Hematopoietic multipotent progenitor cell (in vitro differentiated cells): ENCODE measurements around the gene ADAMTS17. TPM values are rescaled to one million over a fixed set of nuclear protein-coding genes. Genes with fewer than 3 reads are reported as not detected.

Experiments used
- DNase-seq, 3 donors: peaks; one replicate each; pipeline ENCODE4 v3.0.0-alpha.2; 2011 to 2015; ENCODE audit warnings: low read depth in 2 of 3, low spot score in 2 of 3
- total RNA-seq: library from RNA; depleted of rRNA; stranded (reverse); fragments of >200 nt; gene quantifications from one replicate; pipeline ENCODE4 v1.2.3, GENCODE V29; 2012

Gene ADAMTS17
- total RNA-seq, 1 donor: under 0.01 TPM

DNA sequence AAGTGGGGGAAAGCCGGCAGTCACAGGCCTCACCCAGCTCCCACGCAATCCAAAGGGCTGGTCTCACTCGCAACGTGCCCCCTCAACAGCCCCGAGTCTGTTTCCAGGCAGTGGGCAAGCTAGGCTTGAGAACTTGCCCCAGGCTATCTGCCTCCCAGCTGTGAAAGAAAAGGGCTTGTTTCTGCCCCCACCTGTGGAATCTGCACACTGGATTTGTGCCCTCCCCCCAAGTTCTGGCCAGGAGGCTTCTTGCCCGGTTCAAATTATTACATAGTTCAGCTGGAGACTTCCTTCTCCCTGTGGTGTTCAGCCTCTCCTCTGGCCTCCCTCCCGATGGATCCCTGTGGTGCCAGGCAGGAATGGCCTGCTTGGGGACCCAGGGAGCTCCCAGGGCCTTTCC, 324.6 kb downstream of the ADAMTS17 start:
- DNase-seq: no peak

DNA sequence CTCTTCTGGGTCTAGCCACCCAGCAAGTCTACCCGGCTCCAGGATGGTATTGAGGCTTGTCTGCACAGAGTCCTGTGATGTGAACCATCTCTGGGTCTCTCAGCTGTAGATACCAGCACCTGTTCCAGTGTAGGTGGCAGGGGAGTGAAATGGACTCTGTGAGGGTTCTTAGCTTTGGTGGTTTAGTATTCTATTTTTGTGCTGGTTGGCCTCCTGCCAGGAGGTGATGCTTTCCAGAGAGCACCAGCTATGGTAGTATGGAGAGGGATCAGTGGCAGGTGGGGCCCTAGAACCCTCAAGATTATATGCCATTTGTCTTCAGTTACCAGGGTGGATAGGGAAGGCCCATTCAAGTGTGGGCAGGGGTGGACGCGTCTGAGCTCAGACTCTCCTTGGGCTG, 325.1 kb downstream of the ADAMTS17 start:
- DNase-seq: no peak

DNA sequence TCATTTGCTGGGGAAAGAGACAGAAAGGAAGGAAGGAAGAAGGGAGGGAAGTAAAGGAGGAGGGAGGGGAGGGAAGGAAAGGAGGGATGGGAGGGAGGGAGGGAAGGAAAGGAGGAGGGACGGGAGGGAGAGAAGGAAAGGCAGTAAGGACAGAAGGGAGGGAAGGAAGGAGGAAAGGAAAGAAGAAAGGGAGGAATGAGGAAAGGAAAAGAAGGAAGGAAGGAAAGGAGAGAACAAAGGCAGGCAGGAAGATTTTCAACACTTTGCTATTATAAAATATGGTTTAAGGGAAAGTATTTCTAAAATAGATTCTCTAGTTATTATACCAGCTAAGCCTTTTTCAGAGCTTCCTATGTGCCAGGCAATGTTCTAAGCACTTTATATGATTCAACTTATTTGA, 330.5 kb downstream of the ADAMTS17 start:
- no peak for DNase-seq

DNA sequence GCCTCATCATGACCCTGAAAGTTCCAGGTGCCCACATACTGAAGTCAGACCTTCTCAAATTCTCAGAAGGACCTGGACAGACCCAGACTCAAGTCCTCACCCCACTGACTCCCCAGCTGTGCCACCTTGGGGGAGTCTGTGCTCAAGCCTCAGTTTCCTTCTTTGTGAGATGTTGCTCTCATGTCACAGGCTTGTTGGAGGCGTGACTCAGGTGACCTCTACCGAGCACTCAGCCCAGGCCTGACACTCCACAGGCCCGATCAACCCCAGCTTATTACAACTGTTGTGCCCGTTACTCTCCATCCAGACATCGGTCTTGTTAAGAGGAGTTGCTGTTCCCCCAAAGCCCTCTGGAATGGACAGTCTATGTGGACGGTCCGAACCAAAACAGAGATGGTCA, 332.4 kb downstream of the ADAMTS17 start:
- DNase-seq: no peak

DNA sequence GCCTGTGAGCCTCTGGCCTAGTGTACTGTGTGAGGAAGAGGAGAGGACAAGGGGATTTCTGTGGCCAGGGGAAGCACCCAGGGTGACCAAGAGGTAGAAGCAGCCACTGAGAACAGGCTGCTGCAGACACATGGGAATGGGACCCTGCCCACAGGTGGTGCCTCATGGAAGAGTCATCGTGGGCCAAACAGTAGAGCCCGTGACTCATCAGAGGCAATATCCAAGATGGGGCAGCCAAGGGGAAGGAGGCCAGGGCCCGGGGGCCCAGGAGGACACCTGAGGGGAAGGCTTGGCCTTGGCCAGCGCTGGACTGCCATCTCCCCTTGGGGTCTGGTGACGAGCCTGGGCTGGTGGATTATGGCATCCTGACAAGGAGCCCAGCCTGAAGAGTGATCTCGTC, 333.5 kb downstream of the ADAMTS17 start:
- DNase-seq: no peak

DNA sequence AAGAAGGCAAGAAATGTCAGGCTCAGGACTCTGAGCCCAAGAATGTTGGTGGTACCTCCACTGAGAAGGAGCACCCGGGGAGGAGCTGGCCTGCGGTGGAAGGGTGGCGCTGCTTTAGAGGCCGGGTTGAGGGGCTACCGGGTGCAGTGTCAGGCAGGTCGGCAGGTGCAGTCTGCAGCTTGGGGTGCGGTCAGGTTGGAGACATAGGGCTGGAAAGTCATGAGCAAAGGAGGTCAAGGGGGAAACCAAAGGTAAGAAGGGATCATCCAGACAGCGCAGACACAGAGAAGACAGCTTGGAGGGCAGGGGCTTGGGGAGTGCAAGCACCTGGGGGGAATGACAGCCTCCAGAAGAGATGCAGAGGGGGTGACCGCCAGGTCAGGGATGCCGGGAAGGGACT, 334.2 kb downstream of the ADAMTS17 start:
- no peak for DNase-seq

DNA sequence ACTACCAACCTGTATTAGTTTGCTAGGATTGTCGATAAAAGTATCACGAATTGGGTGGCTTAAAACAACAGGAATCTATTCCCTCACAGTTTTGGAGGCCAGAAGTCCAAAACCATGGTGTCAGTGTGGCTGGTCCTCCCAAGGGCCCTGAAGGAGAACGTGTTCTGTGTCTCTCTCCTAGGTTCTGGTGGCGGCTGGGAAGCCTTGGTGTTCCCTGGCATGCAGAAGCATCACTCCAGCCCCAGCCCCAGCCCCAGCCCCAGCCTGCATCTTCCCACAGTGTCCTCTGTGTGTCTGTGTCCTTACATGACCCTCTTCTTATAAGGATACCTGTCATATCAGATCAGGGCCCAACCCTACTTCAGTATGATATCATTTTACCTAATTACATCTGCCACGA, 336.1 kb downstream of the ADAMTS17 start:
- DNase-seq: no peak

DNA sequence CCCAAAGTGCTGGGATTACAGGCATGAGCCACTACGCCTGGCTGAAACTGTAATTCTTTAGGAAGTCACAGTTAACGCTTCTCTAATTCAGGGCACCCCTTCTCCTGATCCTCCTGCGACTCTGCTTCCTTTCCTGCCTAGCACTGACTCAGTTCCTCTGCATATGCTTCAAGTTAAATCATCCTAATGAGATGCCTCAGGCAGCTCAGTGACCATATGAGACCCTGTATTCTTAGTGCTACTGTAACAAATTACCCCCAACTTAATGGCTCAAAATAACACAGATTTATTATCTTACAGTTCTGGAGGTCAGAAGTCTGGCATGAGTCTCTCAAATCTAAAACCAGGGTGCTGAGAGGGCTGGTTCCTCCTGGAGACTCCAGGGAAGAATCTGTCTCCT, 336.8 kb downstream of the ADAMTS17 start:
- DNase-seq: no peak

DNA sequence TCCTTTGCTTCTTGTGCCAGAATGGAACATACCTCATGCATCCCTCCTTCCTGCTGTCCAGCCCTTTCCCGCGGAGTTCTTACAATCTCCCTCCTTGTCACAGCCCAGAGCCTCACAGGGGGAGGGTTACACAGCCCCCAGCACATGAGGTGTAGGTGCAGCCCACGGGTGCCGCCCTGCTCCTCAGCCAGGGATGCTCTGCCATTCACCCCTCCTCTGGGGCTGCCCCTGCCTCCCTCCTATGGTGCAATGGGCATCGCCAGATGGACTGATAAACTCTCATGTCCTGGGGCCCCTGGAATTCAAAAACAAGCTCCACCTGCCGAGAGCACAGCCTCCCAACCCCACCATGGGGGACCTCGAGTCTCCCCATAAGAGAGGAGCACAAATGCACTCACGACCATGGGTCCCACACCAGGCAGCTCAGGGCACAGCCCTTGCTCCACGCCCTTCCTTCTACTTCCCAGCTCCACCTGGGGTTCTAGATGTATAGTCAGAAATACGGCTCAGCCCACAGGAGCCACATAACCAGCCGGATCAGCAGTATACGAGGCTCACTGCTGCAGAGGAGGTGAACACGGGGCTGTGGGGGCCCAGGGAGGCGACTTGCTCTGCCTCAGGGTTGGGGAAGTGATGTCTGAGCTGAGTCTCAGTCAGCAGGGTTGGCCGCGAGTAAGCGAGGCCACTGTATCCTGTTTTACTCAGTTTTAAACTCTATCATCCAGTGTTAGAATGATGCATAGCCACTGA, 338.8 kb downstream of the ADAMTS17 start:
- DNase-seq: no peak

DNA sequence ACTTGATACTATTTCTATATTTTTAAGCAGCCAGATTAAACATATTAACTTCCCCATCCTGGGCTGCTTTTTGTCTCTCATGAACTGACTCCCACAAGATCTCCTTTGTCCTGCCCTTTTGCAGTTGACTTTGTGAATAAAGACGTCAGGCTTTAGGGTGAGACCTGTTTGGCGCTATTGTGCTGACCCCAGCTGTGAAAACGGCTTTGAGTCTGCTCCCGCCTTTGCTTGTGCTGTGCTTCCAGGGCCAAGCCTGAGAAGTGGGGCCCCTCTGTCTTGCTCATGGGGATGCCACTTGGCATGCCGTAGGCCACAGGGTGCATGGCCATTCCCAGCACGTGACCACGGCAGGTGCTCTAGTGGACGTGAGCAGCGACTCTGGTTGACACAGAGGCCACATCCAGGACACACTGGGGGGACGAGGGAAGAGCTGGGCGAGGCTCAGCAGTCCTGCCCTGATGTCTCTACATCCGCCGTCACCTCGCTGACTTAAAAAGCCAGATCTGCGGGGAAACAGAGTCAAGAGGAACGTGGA, 339.6 kb downstream of the ADAMTS17 start:
- DNase-seq: no peak

DNA sequence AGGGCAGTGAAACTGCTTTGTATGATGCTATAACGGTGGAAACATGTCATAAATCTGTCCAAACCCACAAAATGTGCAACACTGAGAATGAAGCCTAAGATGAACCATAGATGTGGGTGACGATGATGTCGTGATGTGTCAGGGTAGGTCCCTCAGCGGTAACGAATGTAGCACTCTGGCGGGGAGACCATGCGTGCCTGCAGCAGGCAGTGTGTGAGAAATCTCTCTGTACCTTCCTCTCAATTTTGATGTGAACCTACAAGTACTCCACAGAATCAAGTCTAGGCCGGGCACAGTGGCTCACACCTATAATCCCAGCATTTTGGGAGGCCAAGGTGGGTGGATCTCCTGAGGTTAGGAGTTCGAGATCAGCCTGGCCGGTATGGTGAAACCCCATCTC, 340.4 kb downstream of the ADAMTS17 start:
- no peak for DNase-seq

DNA sequence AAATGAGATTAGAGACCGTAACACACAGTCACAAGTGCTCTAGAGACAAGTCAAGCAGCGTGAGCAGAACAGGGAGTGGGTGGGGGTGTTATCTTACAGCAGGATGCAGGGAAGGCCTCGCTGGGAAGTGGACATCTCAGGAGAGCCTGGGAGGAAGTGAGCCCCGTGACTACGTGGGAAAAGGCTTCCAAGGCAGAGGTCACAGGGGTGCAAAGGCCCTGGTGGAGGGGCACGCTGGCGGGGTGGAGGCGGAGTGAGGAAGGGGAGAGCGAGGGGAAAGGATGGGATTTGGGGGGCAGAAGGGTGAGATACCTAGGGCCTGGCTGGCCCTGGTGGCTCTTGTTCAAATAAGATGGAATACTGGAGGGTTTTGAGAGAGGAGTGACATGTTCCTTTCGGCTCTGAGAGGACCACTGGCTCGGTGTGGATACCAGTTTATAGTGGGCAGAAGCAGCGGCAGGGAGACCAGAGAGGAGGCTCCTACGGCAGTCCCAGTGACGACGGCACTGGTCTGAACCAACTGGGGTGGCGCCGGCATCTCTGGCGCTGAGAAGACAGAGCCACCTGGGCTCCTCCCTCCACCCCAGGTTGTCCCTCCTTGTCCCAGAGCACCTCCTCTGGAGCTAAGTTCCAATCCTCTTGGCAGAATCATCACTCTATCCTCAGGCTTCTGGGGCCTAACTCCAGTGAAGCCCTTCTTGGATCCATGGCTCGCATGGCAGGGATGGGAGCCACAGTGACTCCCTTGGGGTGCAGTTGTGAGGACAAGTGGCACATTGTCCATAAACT, 342.3 kb downstream of the ADAMTS17 start:
- no peak for DNase-seq

DNA sequence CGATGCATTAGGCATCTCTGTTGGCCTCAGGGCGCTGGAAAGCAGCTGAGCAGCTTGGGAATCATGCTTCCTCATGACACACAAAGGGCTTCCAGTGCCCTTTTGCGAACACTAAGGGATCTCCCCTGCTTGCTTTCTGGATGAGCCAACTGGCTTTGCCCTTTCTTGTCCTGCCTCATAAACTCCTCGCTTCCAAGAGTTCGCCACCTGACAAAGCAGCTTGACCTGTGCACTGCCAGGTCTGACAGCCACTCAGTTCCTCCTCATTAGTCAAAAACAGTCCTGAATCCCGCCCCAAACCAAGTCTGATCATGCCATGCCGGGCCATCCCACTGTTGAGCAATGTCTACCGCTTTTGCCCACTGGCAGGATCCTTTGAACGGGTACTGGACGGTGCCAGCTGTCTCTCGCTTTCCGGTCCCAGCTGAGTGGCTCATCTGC, 343.1 kb downstream of the ADAMTS17 start:
- no peak for DNase-seq

DNA sequence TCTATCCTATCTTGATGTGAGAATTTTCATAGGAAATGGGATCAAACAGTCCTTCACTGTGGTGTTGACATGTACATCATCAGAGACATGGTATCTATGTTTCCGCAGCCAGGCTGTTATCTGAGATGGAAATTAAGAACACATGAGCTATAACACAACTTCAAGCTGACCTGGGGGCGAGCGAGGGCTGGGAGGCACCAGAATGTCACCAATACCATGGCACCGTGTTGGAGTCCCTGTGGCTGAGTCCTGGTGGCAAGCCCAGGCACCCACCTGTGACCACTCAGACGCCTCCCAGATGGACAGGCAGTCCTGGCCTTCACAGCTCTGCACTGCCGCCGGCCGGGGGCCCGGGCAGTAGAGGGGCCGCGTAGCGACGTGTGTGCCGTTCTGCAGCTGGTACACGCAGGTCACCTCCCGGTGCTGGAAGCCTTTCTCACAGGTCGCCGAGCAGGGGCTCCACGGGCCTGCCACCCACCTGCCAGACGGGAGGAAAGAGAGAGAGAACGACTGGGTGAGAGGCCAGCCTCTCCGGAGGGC, 344.6 kb downstream of the ADAMTS17 start:
- no peak for DNase-seq

DNA sequence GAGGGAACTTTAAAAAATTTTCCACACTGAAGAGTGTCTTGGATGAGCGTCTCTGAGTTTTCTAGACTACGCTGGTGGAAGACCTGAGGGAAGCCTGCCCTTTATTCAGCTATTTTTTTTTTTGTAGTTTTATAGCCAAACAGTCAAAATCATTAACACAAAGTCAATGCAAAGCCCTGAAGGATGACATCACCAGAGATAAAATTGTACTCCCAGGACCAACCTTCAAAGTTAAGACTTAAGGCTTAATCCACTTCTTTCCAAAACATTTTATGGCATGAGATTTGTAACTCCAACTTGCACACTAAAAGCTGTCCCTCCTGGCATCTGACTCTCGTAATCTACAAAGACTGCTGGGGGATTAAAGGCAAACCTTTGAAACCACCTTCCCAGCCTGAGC, 345.1 kb downstream of the ADAMTS17 start:
- DNase-seq: no peak

DNA sequence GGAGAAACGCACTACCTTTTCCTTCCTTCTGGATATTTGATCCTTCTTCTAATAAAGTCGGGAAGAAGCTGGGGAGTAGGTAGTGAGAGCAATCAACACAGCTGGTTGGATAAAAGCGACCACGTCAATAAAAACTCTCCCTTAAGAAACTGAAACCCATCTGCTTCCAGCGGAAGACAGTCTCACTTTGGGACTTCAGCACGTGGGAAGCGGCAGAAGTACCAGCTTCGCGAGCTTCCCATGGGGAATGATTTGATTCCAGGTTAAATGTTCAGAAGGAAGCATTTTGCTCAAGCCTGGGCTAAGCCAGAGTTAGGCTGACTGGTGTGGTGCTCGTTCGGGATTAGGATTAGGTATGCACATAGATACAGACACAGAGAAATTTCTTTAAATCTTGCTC, 346.2 kb downstream of the ADAMTS17 start:
- no peak for DNase-seq

DNA sequence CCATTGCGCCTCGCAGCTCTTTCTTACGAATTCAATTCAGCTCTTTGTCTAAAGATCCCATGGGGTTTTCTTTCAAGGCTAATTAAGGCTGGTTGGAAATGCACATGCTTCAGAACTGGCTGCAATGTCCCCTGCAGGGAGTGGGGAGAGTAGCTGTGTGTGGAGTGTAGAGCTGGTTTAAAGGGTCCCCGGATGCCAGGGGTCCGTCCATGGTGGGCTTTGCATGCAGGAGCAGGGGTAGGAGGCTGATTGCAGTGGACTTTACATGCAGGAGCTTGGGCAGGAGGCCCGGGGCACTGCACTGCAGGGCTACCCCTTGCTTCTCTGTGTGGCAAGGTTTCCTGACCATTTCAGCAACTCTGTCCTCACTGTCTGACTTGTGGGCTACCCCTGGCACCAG, 346.9 kb downstream of the ADAMTS17 start:
- no peak for DNase-seq

DNA sequence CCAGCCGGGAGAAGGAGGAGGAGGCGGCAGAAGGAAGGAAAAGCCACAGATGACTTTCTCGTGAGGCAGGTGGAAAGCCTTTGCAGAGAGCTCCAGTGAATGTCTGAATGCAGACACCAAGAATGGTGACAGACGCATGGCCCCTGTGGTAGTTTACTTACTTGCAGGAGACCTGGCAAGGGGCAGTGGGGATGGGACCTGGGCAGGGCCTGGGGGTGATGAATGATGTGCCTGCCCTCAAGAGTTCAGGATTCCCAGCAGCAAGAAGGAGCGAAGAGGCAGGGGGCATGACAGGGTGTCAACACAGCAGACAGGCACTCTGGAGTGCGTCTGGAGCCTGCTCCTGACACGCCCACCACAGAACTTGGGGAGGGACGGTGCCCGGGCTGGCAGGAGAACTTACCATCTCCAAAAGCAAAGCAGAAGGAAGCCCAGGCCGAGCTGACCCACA, 348.1 kb downstream of the ADAMTS17 start:
- DNase-seq: no peak

DNA sequence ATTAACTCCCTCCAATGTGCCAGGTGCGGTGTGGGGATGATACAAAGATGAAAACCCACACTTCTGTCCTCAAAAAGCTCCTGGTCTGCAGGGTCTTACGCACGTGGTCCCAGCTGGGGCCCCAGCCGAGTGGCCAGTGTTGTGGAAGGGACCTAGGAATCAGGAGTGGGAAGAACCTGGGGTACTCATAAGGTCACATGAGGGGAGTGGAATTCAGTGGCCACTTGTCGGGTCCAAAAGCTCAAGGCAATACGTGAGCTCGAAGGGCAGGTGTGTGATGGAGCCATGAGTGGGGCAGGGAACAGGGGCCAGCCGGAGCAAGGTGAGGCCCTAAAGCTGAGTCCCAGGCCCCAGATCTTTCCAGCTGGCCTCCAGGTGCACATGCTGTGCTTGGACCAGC, 348.5 kb downstream of the ADAMTS17 start:
- no peak for DNase-seq

DNA sequence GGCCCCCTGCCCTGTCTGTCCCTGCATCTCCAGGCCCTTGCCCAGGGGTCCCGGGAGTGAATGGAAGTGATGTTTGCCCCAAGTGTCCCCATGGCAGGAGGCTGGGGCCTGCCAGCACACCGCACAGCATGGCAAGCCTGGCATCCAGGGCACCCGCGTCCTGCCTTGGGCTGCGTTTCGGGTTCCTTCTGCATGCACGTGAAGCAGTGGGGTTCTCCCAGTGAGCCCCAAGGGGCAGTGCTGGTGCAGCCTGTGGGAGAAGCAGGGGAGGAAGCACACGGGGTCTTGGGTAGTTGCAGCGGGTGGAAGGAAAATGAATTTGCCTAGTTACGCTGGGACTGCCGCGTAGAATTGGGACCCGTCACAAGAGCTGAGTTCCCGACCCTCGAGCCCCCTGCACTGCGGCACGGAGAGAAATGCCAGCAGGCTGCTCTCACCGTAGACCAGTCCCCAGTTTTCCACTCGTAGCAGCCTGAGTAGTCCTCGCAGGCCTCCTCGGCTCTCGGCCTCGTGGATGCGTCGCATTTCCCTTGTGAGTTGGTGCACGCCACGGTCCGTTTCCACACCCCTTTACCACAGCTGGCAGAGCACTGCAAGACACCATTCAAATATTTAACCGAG, 349.1 kb downstream of the ADAMTS17 start:
- DNase-seq: no peak

DNA sequence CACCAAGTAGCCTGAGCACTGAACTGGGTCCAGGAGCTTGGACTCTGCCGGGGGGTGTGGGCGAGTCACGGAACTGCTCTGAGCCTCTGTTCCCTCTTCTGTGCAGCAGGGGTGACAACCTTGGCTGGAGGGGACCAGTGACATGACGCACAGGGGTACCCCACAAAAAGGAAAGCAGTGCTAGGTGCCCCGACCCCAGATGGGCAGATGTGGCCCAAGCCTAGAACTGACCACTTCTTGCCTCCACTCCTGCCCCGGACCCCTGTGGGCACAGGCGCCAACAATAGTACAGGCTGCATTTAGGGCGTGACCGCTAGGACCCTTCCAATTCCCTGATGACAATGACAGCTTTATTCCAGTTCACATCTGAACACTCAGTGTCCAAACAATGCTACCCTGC, 352.7 kb downstream of the ADAMTS17 start:
- no peak for DNase-seq
